OCI-LY7 (cell line): ENCODE results near the gene NRN1L.

Source experiments
- CTCF ChIP-seq: fragments of 200-600 bp; sonication (generic); conservative IDR thresholded peaks from 2 replicates; pipeline ENCODE4 v1.5.1; 2014; ENCODE audit warnings: mild to moderate bottlenecking, antibody characterized with exemption, low read length, moderate library complexity, mixed read lengths
- EZH2phosphoT487 ChIP-seq: fragments of 200-600 bp; sonication (generic); IDR thresholded peaks from 2 replicates; pipeline ENCODE4 v1.6.1; 2018; ENCODE audit warnings: low read depth, borderline replicate concordance, mild to moderate bottlenecking, mixed run types, antibody characterized with exemption, low read length, moderate library complexity, mixed read lengths

GRCh38 chr16:67861877-67862276 is 22.8 kb upstream of the NRN1L start:
- no peak for TF ChIP-seq EZH2phosphoT487
- TF ChIP-seq CTCF: no peak
